ENCODE results near the gene KLK13. TPM values are rescaled to one million over a fixed set of nuclear protein-coding genes. Genes with fewer than 3 reads are reported as not detected.

The KLK13 gene
- total and polyA plus RNA-seq, 8 donors, result 0.16 to 1.8 (median 0.32) TPM

- H3K4me1 ChIP-seq, result no peaks in the 10 kb centered on the region
- DNase-seq, result no peak
- no peak for TF ChIP-seq CTCF (IDR thresholded peaks at IDR 0.05)
- no peak overlapping the region for H3K27ac ChIP-seq
- intact Hi-C loops (cut with DNase I), result no loop called here
- no peaks in the 10 kb centered on the region for H3K36me3 ChIP-seq
- H3K9me3 ChIP-seq, result no peaks in the 10 kb centered on the region
- no peak overlapping the region for H3K4me3 ChIP-seq
- no peak for ATAC-seq
- peaks cover 0 to 28% of the 10 kb centered on the region in 2 donors for H3K27me3 ChIP-seq
These were observed 16.6 kb upstream of the KLK13 start for GRCh38 chr19:51081476-51081875.

GRCh38 chr19:51079481-51080110, 14.7 kb upstream of the KLK13 start:
- no peak for TF ChIP-seq CTCF (IDR thresholded peaks at IDR 0.05)
- Histone ChIP-seq H3K4me3 (no peak overlapping the region), H3K27ac (no peak overlapping the region), H3K9me3 (no peaks in the 10 kb centered on the region), H3K4me1 (no peaks in the 10 kb centered on the region), H3K36me3 (no peaks in the 10 kb centered on the region), H3K27me3 (peaks cover 0 to 33% of the 10 kb centered on the region in 2 donors)
- no peak for DNase-seq
- intact Hi-C loops (cut with DNase I), result no loop called here
- ATAC-seq, result no peak

- Histone ChIP-seq H3K27ac (no peak overlapping the region), H3K9me3 (peaks cover 0 to 3% of the 10 kb centered on the region in 2 donors), H3K36me3 (no peaks in the 10 kb centered on the region), H3K4me3 (no peak overlapping the region), H3K27me3 (peaks cover 0 to 29% of the 10 kb centered on the region in 2 donors), H3K4me1 (no peaks in the 10 kb centered on the region)
- DNase-seq (no peak), ATAC-seq (no peak)
- intact Hi-C loops (cut with DNase I), result no loop called here
- no peak for TF ChIP-seq CTCF (IDR thresholded peaks at IDR 0.05)
These were observed 13.8 kb upstream of the KLK13 start for GRCh38 chr19:51078731-51079130.

GRCh38 chr19:51078104-51078503, 13.2 kb upstream of the KLK13 start:
- no peaks in the 10 kb centered on the region for H3K4me1 ChIP-seq
- no peak for TF ChIP-seq CTCF (IDR thresholded peaks at IDR 0.05)
- ATAC-seq, result no peak
- H3K9me3 ChIP-seq, result peaks cover 0 to 8% of the 10 kb centered on the region in 2 donors
- DNase-seq, result no peak
- no peak overlapping the region for H3K27ac ChIP-seq
- intact Hi-C loops (cut with DNase I), result no loop called here
- no peak overlapping the region for H3K4me3 ChIP-seq
- H3K27me3 ChIP-seq, result peaks cover 0 to 23% of the 10 kb centered on the region in 2 donors
- H3K36me3 ChIP-seq, result no peaks in the 10 kb centered on the region

GRCh38 chr19:51076631-51077213, 11.8 kb upstream of the KLK13 start:
- Histone ChIP-seq H3K27me3 (peaks cover 0 to 12% of the 10 kb centered on the region in 2 donors), H3K4me3 (no peak overlapping the region), H3K9me3 (peaks cover 0 to 8% of the 10 kb centered on the region in 2 donors), H3K36me3 (no peaks in the 10 kb centered on the region), H3K4me1 (no peaks in the 10 kb centered on the region), H3K27ac (no peak overlapping the region)
- TF ChIP-seq CTCF (IDR thresholded peaks at IDR 0.05), result no peak
- intact Hi-C loops (cut with DNase I), result no loop called here
- ATAC-seq, result no peak
- no peak for DNase-seq
